ENCODE measurements around the gene NFASC.

NFASC gene

GRCh38 chr1:204878621-204879234, 8.1 kb downstream of the NFASC start:
- TF ChIP-seq RAD21 (IDR thresholded peaks at IDR 0.05; ENCODE audit: low read depth) = no peak
- no peak for TF ChIP-seq ZBTB7A (IDR thresholded peaks at IDR 0.05; ENCODE audit: low read depth)
- no peak for TF ChIP-seq TCF12 (IDR thresholded peaks at IDR 0.05; ENCODE audit: low read depth)
- TF ChIP-seq EP300 (IDR thresholded peaks at IDR 0.05; ENCODE audit: borderline replicate concordance) = no peak
- TF ChIP-seq NFIC (IDR thresholded peaks at IDR 0.05) = no peak
- TF ChIP-seq TEAD4 (IDR thresholded peaks at IDR 0.05) = no peak
- TF ChIP-seq, protein P1, sequence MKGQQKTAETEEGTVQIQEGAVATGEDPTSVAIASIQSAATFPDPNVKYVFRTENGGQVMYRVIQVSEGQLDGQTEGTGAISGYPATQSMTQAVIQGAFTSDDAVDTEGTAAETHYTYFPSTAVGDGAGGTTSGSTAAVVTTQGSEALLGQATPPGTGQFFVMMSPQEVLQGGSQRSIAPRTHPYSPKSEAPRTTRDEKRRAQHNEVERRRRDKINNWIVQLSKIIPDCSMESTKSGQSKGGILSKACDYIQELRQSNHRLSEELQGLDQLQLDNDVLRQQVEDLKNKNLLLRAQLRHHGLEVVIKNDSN (IDR thresholded peaks at IDR 0.05) = no peak
- TF ChIP-seq EGR1 (IDR thresholded peaks at IDR 0.05) = no peak
- TF ChIP-seq, protein P2, sequence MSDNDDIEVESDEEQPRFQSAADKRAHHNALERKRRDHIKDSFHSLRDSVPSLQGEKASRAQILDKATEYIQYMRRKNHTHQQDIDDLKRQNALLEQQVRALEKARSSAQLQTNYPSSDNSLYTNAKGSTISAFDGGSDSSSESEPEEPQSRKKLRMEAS (IDR thresholded peaks at IDR 0.05) = no peak
- TF ChIP-seq TAF1 (IDR thresholded peaks at IDR 0.05; ENCODE audit: low read depth) = no peak
- TF ChIP-seq CREB1 (IDR thresholded peaks at IDR 0.05; ENCODE audit: low read depth) = no peak
- no peak for TF ChIP-seq CEBPB (IDR thresholded peaks at IDR 0.05)
- no peak for TF ChIP-seq YY1 (IDR thresholded peaks at IDR 0.05; ENCODE audit: low read depth)
- TF ChIP-seq, protein P3, sequence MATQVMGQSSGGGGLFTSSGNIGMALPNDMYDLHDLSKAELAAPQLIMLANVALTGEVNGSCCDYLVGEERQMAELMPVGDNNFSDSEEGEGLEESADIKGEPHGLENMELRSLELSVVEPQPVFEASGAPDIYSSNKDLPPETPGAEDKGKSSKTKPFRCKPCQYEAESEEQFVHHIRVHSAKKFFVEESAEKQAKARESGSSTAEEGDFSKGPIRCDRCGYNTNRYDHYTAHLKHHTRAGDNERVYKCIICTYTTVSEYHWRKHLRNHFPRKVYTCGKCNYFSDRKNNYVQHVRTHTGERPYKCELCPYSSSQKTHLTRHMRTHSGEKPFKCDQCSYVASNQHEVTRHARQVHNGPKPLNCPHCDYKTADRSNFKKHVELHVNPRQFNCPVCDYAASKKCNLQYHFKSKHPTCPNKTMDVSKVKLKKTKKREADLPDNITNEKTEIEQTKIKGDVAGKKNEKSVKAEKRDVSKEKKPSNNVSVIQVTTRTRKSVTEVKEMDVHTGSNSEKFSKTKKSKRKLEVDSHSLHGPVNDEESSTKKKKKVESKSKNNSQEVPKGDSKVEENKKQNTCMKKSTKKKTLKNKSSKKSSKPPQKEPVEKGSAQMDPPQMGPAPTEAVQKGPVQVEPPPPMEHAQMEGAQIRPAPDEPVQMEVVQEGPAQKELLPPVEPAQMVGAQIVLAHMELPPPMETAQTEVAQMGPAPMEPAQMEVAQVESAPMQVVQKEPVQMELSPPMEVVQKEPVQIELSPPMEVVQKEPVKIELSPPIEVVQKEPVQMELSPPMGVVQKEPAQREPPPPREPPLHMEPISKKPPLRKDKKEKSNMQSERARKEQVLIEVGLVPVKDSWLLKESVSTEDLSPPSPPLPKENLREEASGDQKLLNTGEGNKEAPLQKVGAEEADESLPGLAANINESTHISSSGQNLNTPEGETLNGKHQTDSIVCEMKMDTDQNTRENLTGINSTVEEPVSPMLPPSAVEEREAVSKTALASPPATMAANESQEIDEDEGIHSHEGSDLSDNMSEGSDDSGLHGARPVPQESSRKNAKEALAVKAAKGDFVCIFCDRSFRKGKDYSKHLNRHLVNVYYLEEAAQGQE (IDR thresholded peaks at IDR 0.05; ENCODE audit: low read depth) = no peak
- TF ChIP-seq FOXM1 (IDR thresholded peaks at IDR 0.05; ENCODE audit: borderline replicate concordance, low read depth) = no peak

DNA sequence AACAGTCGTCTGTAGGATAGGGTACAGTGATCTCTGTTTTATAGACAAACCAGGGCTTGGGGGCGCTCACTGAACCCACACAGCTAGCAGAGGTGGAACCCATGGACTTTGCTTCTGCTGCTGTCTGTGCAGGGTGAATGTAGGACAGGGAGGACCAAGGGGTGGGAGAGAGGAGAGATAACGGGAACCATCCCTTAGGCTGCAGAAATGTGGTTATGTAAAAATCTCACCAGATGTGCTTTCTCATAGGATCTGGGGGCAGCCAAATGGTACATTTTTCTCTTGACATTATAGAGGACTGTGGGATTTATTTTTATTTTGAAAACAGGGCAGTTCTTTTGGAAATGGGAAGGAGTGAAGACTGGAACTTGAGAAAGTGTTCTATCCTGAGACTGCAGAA, 8.7 kb downstream of the NFASC start:
- TF ChIP-seq TCF12 (IDR thresholded peaks at IDR 0.05; ENCODE audit: low read depth) = no peak
- TF ChIP-seq, protein P2 (IDR thresholded peaks at IDR 0.05) = no peak
- no peak for TF ChIP-seq ZBTB7A (IDR thresholded peaks at IDR 0.05; ENCODE audit: low read depth)
- no peak for TF ChIP-seq RAD21 (IDR thresholded peaks at IDR 0.05; ENCODE audit: low read depth)

DNA sequence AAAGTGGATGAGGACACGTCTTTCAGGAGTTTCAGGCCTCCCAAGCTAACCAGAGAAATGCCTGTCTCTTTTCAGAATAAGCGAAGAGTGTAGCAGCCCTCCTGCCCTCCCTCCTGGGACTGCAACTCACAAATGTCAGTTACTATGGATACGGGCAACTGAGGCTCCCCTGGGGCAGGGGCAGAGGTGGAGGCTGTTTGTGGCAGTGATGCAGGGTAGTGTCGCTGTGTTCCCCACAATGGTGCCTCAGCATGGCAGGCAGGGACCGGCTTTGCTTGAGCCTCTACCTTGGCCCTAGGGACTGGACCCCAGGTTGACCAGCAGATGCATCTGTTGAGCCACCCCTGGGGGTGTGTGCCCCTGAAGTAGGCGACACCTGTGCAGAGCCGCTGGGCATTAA, 10.2 kb downstream of the NFASC start:
- TF ChIP-seq FOXM1 (IDR thresholded peaks at IDR 0.05; ENCODE audit: borderline replicate concordance, low read depth) (no peak), NFIC (IDR thresholded peaks at IDR 0.05) (no peak)
- TF ChIP-seq, protein P2 (IDR thresholded peaks at IDR 0.05) = no peak

DNA sequence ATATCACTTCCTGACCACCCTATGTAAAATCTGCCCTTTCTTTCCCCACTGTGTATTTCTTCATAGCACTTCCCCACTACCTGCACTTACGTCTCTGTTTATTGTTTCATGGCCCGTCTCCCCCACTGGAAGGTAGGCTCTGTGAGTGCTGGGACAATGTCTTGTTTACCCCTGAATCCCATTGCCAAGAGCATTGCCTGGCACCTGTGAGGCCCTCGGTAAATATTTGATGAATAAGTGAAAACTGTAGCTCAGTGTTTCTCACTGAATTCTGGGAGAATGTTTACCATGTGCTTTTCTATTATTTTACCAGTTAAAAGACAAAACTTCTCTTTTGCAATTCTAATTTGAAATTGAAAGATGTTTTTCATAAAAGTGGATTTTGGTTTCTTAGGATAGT, 11.8 kb downstream of the NFASC start:
- TF ChIP-seq EP300 (IDR thresholded peaks at IDR 0.05; ENCODE audit: borderline replicate concordance) = no peak
- no peak for TF ChIP-seq ZBTB7A (IDR thresholded peaks at IDR 0.05; ENCODE audit: low read depth)
- TF ChIP-seq, protein P1 (IDR thresholded peaks at IDR 0.05) = no peak
- TF ChIP-seq FOXM1 (IDR thresholded peaks at IDR 0.05; ENCODE audit: borderline replicate concordance, low read depth) = no peak
- no peak for TF ChIP-seq EGR1 (IDR thresholded peaks at IDR 0.05)
- TF ChIP-seq, protein P2 (IDR thresholded peaks at IDR 0.05) = no peak
- TF ChIP-seq RAD21 (IDR thresholded peaks at IDR 0.05; ENCODE audit: low read depth) = no peak
- no peak for TF ChIP-seq TEAD4 (IDR thresholded peaks at IDR 0.05)
- no peak for TF ChIP-seq YY1 (IDR thresholded peaks at IDR 0.05; ENCODE audit: low read depth)
- no peak for TF ChIP-seq CREB1 (IDR thresholded peaks at IDR 0.05; ENCODE audit: low read depth)
- TF ChIP-seq, protein P3 (IDR thresholded peaks at IDR 0.05; ENCODE audit: low read depth) = no peak
- TF ChIP-seq NFIC (IDR thresholded peaks at IDR 0.05) = no peak
- no peak for TF ChIP-seq CEBPB (IDR thresholded peaks at IDR 0.05)
- TF ChIP-seq TAF1 (IDR thresholded peaks at IDR 0.05; ENCODE audit: low read depth) = no peak
- no peak for TF ChIP-seq TCF12 (IDR thresholded peaks at IDR 0.05; ENCODE audit: low read depth)

DNA sequence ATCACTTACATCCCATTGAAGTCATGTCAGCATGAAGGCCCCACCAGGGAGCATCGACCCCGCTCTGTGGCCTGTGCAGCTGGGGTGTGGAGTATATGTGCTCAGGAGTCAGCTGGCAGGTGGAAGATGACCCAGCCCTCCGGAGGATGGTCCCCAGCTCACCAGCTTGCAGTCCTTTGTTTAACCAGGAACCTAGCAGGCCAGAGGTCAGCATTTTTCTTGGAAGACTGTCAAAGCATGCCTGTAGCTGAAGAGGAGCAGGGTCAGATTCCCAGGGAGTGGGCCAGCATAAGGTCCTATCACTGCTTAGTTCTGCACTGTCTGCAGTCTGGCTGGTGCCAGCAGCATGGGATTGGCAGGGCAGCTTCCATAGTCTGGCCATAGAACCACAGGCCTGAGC, 12.7 kb downstream of the NFASC start:
- TF ChIP-seq RAD21 (IDR thresholded peaks at IDR 0.05; ENCODE audit: low read depth) (no peak), TCF12 (IDR thresholded peaks at IDR 0.05; ENCODE audit: low read depth) (no peak), EP300 (IDR thresholded peaks at IDR 0.05; ENCODE audit: borderline replicate concordance) (no peak)

GRCh38 chr1:204885288-204885711, 14.6 kb downstream of the NFASC start:
- TF ChIP-seq, protein P1 (IDR thresholded peaks at IDR 0.05) = no peak
- TF ChIP-seq, protein P3 (IDR thresholded peaks at IDR 0.05; ENCODE audit: low read depth) = no peak
- TF ChIP-seq YY1 (IDR thresholded peaks at IDR 0.05; ENCODE audit: low read depth) = no peak
- no peak for TF ChIP-seq TAF1 (IDR thresholded peaks at IDR 0.05; ENCODE audit: low read depth)

Measured in Ishikawa (cell line).